Measurements from ENCODE around the gene PERM1.

DNA sequence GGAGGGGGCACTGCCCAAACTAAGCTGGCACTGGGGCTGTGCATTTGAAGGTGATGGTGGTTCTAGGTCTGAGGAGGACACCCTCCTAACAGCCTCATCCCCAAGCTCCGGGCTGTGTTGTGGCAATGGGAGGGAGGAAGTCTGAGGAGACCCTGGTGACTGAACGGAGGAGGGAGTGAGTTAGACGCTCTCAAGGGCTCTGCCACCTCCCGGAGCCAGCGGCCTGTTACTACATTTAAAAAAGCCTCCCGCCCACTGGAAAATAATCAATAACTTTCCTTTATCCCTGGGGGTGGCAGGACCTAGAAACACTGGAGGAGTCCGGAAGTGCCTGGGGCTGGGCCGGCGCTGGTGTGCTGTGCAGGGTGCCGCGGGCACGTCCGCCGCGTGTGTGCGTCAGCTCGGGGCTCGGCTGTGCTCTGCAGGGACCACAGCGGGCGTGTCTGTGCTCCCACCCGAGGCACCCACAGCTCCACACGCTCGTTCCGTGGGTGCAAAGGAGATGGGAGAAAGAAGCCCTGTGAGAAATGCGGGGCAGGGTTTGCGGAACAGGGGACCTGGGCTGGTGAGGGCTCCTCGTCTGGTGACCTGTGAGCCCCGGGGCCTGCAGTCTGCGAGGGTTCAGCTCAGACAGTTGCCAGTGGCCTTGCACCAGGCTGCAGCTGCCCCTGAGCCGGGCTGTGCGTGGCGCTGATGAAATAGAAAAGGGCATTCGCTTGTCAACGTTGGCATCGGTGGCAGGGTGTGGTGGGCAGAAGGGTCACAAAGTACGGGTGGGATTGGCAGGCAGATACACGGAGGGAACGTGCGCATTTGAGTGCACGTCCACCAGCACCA lies 52.9 kb downstream of the PERM1 start:
- TF ChIP-seq, protein P1, sequence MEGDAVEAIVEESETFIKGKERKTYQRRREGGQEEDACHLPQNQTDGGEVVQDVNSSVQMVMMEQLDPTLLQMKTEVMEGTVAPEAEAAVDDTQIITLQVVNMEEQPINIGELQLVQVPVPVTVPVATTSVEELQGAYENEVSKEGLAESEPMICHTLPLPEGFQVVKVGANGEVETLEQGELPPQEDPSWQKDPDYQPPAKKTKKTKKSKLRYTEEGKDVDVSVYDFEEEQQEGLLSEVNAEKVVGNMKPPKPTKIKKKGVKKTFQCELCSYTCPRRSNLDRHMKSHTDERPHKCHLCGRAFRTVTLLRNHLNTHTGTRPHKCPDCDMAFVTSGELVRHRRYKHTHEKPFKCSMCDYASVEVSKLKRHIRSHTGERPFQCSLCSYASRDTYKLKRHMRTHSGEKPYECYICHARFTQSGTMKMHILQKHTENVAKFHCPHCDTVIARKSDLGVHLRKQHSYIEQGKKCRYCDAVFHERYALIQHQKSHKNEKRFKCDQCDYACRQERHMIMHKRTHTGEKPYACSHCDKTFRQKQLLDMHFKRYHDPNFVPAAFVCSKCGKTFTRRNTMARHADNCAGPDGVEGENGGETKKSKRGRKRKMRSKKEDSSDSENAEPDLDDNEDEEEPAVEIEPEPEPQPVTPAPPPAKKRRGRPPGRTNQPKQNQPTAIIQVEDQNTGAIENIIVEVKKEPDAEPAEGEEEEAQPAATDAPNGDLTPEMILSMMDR (IDR thresholded peaks at IDR 0.05; ENCODE audit: low read depth, low read length, missing input control): no peak
- no peak for TF ChIP-seq NR2F2 (IDR thresholded peaks at IDR 0.05)

Measured in liver (tissue), 3 donors.